HT-29 (cell line): ENCODE results near the gene SH3PXD2A. TPM values are rescaled to one million over a fixed set of nuclear protein-coding genes. Genes with fewer than 3 reads are reported as not detected.

Experiments used
- DNase-seq: peaks from one replicate; pipeline ENCODE4 v3.0.0-alpha.2; 2015; ENCODE audit warnings: low spot score
- total RNA-seq: library from RNA; depleted of rRNA; stranded (reverse); fragments of >200 nt; shearing (Covaris generic); gene quantifications from 2 replicates; pipeline ENCODE4 v1.2.3, GENCODE V29; 2014

SH3PXD2A gene
- total RNA-seq, 1 experiment from 2014 or later, result 2.7 TPM

- DNase-seq, result no peak
Observed at GRCh38 chr10:103626178-103626577, 229.2 kb downstream of the SH3PXD2A start.

DNA sequence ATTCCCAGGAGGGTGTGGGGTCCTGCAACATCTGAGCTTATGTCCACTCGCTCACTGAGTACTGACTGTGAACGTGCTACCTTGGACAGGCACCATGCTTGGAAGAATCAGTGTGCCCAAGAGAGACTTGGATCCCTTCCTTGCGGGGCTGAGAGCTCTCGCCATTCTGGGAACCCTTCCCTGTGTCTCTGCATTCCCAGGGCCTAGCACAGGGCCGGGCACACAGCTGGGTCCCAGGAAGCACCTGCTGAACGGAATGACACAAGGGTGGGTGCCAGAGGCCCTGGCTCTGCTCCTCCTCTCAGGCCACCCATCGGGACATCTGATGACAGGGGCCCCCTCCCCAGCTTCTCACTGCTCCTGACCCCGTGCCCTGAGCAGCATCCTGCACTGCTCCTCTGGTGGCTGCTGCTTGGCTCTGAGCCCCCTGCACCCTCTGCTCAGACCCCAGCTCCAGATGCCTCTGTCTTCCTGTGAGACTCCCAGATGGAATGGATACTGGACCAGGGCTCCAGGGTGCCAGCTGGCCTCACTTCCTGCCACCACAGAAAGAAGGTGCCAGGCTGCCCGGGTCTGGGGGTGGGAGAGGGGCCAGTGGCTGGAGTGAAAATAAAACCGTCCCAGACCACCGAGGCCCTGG lies 232.3 kb downstream of the SH3PXD2A start:
- DNase-seq, result no peak

DNA sequence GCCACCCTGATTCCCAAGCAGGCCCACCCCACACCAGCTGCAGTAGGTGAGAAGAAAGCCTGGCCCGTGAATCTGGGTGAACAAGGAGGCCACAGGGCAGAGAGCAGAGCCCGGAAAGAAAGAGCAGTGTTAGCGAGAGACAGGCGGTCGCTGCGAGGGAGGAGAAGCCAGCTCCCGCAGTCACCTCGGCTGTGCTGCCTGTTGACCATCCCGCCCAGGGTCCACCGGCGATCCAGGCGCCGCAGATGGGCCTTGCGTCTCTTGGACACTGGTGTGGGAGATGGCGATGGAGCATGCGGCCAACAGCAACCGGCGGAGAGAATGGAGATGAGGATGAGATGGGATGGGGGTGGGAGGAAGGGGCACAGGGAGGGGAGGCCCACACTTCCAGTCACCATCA lies 233.1 kb downstream of the SH3PXD2A start:
- no peak for DNase-seq

DNA sequence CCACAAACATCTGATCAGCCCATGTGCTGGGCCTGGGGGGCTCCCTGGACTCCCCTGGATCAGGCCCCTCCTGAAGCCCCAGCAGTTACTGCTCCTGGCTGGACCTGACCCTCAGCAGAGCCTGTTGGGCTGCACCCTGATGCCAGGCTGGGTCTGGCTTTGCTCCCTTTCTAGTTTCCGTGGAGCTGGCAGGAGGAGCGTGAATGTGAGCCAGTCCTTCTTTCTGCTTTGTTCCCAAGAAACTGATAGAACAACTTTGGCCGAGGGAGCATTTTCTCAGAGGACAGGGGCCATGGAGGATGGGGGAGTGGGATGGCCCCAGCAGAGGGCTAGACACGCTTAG lies 233.6 kb downstream of the SH3PXD2A start:
- no peak for DNase-seq

DNA sequence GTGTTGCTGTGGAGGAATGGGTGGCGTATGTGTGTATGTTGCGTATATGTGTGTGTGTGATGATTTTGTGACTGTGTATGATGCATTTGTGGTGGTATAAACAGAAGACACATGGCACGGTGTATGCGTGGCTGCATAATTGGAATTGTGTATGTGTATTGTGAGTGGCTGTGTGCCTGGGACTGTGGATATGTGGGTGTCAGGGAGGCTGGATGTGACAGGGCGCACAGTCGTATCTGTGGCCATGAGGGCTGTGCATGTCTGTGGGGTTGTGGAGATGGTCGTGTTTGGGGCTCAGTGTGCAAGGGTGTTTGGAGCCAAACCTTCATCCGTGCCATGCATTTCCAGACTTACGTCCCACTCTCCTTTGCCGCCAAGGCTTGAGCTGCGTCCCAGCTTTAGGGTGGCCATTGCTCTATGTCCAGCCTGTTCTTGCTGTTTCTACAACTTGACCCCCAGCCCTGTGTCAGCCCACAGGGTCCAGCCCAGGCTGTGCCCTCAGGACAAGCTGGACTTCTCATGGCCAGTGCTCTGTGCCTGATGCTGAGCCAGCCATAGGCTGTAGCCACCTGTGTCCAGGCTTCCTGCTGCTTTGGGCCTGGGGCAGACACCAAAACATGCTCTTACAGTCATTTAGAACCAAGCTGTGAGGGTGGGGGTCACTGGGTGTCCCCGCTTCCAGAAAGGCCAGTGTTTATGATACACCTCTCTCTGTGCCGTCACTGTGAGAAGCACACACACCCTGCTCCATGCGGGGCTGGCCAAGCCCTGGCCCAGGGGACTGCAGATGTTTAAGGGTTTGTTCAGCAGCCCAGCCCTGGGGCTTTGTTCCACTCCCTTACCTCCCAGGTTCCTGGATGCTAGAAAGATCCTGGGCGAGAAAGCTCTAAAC lies 234.2 kb downstream of the SH3PXD2A start:
- DNase-seq, result no peak

- DNase-seq, result no peak
Observed at GRCh38 chr10:103620352-103620740, 235.0 kb downstream of the SH3PXD2A start.

- no peak for DNase-seq
Observed at GRCh38 chr10:103619424-103620351, 235.7 kb downstream of the SH3PXD2A start.

DNA sequence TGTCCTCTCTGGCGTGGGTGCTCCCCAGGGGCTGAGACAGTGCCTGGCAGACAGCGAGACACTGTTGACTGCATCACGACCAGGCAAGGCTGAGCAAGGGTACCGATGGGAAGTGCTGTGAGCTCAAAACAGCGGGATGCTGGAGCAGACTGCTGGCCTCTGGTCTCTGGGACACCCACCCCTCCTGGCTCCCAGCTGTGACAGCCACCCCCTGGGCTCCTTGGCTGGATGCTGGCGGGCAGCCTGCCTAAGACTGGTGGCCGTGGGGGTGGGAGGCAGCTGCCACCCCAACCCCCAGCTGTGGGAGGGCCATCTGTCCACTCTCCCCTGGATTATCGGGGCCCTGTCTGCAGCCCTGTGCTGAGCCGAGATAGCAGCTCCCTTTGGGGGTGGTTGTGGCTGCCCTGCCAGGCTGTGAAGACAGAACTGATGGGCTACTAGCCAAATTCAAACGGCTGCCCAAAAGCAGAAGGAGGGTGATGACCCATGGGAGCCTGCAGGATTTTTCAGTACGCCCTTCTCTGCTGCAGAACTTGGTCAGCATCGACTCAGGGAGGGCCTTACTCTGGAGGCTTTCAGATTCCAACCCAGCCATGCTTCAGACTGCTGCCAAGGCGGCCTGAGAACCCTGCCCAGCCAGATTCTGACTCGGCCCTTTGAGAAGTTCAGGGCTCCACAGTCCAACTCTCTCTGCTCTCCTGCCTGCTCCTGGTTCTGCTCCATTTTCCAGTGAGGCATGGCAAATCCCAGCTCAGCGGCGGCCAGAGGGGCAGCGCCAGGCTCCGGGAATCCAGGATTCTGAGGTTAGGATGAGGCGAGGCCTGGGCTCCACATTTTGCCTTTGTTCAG lies 236.6 kb downstream of the SH3PXD2A start:
- no peak for DNase-seq

DNA sequence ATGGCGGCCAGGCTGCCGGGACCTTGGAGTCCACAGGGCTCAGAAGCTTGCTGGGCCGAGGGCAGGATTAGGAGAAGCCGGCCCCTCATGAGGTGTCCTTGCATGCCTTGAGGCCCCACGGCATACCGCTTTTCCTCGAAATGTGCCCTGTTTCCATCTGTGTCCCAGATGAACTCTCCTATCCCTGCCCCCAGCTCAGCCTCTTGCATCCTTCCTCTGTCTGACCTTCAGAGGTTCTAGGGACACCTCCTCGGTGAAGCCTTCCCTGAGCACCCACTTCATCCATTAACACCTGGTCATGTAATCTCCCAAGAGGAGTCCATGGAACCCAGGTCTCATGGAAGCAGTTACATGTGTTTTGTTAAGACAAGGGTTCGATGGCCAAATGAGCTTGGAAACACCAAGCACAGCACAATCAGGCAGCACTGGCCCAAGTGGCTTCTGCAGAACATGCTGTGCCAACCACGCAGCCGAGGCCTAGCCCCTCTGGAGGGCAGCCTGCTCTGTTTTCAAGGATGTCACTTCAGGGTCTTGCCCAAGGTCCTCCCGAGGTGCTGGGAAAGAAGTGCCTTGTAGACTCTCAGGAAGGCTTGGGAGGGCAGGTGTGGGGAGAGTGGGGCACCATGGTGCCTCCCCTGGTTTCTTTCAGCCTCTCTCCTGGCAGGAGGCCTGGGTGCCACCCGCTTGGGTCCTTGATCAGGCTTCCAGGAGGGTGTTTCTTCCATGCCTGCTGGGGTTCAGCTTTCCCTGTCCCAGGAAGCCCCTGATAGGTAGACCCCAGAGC lies 237.6 kb downstream of the SH3PXD2A start:
- no peak for DNase-seq

DNA sequence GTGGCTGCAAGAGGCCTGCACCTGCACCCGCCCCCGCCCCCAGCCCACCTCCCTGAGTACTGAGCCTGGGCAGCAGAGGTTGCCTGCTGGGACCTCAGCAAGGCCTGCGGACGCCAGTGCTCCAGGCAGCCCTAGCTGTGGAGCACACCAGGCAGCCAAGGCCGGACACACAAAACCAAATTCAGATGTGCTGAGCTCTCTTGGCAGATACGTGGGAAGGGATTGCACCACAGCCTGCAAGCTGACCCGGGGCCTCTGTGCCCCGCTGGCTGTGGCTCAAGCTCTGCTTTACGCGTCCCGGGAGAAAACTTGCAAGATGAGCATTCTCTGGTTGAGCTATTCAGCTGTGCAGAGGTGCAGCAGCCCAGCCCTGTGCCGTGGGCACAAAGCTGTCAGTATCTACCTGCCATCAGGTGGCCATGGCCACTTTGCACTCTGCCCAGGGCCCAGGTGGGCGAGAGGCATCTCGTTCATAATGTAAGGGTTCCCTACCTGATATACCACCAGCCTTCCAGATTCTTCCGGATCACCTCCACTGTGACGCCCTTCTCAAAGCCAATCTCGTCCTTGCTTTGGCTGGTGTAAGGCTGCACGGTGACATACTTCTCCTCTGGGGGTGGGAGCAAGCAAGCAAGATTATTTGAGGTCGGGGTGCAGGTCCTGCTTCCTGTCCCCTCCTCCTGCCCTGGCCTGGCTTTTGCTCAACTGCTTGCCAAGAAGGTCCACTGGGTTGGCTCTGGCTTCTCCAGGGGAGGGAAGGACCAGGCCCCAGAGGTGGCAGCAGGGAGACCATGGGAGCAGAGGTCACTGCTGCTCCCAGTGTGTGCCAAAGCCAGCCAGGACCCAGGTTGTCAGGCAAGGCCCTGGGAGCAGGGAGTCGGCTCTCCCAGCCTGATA lies 238.4 kb downstream of the SH3PXD2A start:
- no peak for DNase-seq

GRCh38 chr10:103614306-103615158 lies 240.8 kb downstream of the SH3PXD2A start:
- no peak for DNase-seq

- DNase-seq, result no peak
Observed at GRCh38 chr10:103613616-103614015, 241.8 kb downstream of the SH3PXD2A start.

- no peak for DNase-seq
Observed at GRCh38 chr10:103612462-103613365, 242.7 kb downstream of the SH3PXD2A start.

GRCh38 chr10:103610921-103611511 lies 244.4 kb downstream of the SH3PXD2A start:
- no peak for DNase-seq

DNA sequence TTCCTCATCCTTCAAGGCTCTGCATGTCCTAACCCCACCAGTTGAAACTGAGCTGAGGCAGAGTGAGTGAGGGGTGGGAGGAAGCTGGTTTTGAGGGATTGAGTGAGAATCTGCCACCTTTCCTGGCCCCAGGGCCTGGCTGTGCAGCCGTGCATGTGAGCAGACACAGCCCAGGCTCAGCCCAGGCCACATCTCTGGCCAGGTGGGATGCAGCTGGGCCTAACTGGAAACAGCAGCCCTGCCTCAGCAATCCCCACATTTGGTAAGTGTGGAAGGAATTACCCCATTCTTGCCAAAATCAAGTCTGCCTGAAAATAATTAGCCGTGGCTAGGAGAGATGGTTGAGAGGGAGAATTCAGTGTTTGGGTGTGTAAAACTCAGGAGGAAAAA lies 245.3 kb downstream of the SH3PXD2A start:
- no peak for DNase-seq

- no peak for DNase-seq
Observed at GRCh38 chr10:103609231-103610082, 245.9 kb downstream of the SH3PXD2A start.
